GM23338 (cell line): ENCODE results near the gene EXOC4. TPM values are rescaled to one million over a fixed set of nuclear protein-coding genes. Genes with fewer than 3 reads are reported as not detected.

Experiments
- ATAC-seq: fragments of 200-7000 bp; cut with Tn5 transposase; 3 replicates; pipeline ENCODE4 v1.9.1; 2020
- DNase-seq: peaks from one replicate; pipeline ENCODE4 v3.0.0-alpha.2; 2015; ENCODE audit warnings: low spot score
- H2AFZ ChIP-seq: fragments of 200-600 bp; sonication (generic); 2 replicates; pipeline ENCODE4 v1.8.0; 2016; ENCODE audit warnings: antibody characterized with exemption, mild to moderate bottlenecking, moderate library complexity
- H3F3A ChIP-seq: fragments of 200-600 bp; sonication (generic); replicated peaks from 2 replicates; pipeline ENCODE4 v1.8.0; 2017; ENCODE audit warnings: antibody characterized with exemption, mixed run types, low read depth
- H3K27ac ChIP-seq: fragments of 200-600 bp; sonication (generic); 2 replicates; pipeline ENCODE4 v1.6.1; 2016; ENCODE audit warnings: low read depth
- H3K27me3 ChIP-seq: fragments of 200-600 bp; sonication (generic); 2 replicates; pipeline ENCODE4 v1.8.0; 2016; ENCODE audit warnings: mild to moderate bottlenecking, mixed run types, moderate library complexity; ENCODE audit not compliant: insufficient read depth
- H3K36me3 ChIP-seq: fragments of 200-600 bp; sonication (generic); 2 replicates; pipeline ENCODE4 v1.8.0; 2016; ENCODE audit warnings: mild to moderate bottlenecking; ENCODE audit not compliant: insufficient read depth
- H3K4me1 ChIP-seq: fragments of 200-600 bp; sonication (generic); 2 replicates; pipeline ENCODE4 v1.8.0; 2016; ENCODE audit warnings: mild to moderate bottlenecking, moderate library complexity; ENCODE audit not compliant: insufficient read depth
- H3K4me2 ChIP-seq: fragments of 200-600 bp; sonication (generic); 2 replicates; pipeline ENCODE4 v1.7.1; 2017; ENCODE audit warnings: mixed run types
- H3K4me3 ChIP-seq: fragments of 200-600 bp; sonication (generic); 2 replicates; pipeline ENCODE4 v1.6.1; 2016; ENCODE audit warnings: mixed run types
- H3K79me2 ChIP-seq: fragments of 200-600 bp; sonication (generic); replicated peaks from 2 replicates; pipeline ENCODE4 v1.8.0; 2017; ENCODE audit warnings: mild to moderate bottlenecking; ENCODE audit not compliant: insufficient read depth
- H3K9me2 ChIP-seq: fragments of 200-600 bp; sonication (generic); 2 replicates; pipeline ENCODE4 v1.8.0; 2017; ENCODE audit not compliant: insufficient read depth
- H4K20me1 ChIP-seq: fragments of 200-600 bp; sonication (generic); replicated peaks from 2 replicates; pipeline ENCODE4 v1.8.0; 2017; ENCODE audit warnings: mild to moderate bottlenecking; ENCODE audit not compliant: insufficient read depth
- H3K27ac Mint-ChIP-seq: 2 replicates; pipeline ENCODE4 v1.8.0; 2020; ENCODE audit warnings: inconsistent platforms, mild to moderate bottlenecking, moderate library complexity, mixed read lengths
- H3K27me3 Mint-ChIP-seq: 3 replicates; pipeline ENCODE4 v1.8.0; 2022; ENCODE audit warnings: low read depth, mild to moderate bottlenecking, moderate library complexity, mixed read lengths, inconsistent platforms; ENCODE audit not compliant: insufficient read depth, poor library complexity
- H3K36me3 Mint-ChIP-seq: 3 replicates; pipeline ENCODE4 v1.8.0; 2021; ENCODE audit warnings: low read depth, mild to moderate bottlenecking, inconsistent platforms, moderate library complexity, mixed read lengths
- H3K4me1 Mint-ChIP-seq: 3 replicates; pipeline ENCODE4 v1.8.0; 2020; ENCODE audit warnings: mild to moderate bottlenecking, inconsistent platforms, mixed read lengths
- H3K4me3 Mint-ChIP-seq: 3 replicates; pipeline ENCODE4 v1.8.0; 2021; ENCODE audit warnings: moderate library complexity, mild to moderate bottlenecking, inconsistent platforms, mixed read lengths
- H3K9me3 Mint-ChIP-seq: 3 replicates; pipeline ENCODE4 v1.8.0; 2020; ENCODE audit warnings: moderate library complexity, mild to moderate bottlenecking, inconsistent platforms, mixed read lengths
- CREB1 ChIP-seq: fragments of 250-450 bp; sonication (Bioruptor Pico); IDR thresholded peaks from 2 replicates; pipeline ENCODE4 v1.5.0; 2020; ENCODE audit warnings: low read depth, mild to moderate bottlenecking, moderate library complexity
- EZH2 ChIP-seq: fragments of 200-600 bp; sonication (generic); IDR thresholded peaks from one replicate; pipeline ENCODE4 v1.8.0; 2017; ENCODE audit warnings: antibody characterized with exemption, mild to moderate bottlenecking, low read depth; ENCODE audit not compliant: unreplicated experiment
- EZH2phosphoT487 ChIP-seq: fragments of 200-600 bp; sonication (generic); IDR thresholded peaks from one replicate; pipeline ENCODE4 v1.8.1; 2018; ENCODE audit warnings: antibody characterized with exemption; ENCODE audit not compliant: unreplicated experiment
- JUNB ChIP-seq: IDR thresholded peaks from one replicate; pipeline ENCODE4 v1.6.1; 2016; ENCODE audit warnings: antibody characterized with exemption; ENCODE audit not compliant: unreplicated experiment
- NANOG ChIP-seq: IDR thresholded peaks from 2 replicates; pipeline ENCODE4 v1.6.1; 2016; ENCODE audit warnings: antibody characterized with exemption, borderline replicate concordance
- POLR2AphosphoS5 ChIP-seq: IDR thresholded peaks from 2 replicates; pipeline ENCODE4 v1.6.1; 2016; ENCODE audit warnings: antibody characterized with exemption, low read depth
- REST ChIP-seq: IDR thresholded peaks from one replicate; pipeline ENCODE4 v1.6.1; 2018; ENCODE audit warnings: antibody characterized with exemption; ENCODE audit not compliant: unreplicated experiment
- STAT1 ChIP-seq: IDR thresholded peaks from one replicate; pipeline ENCODE4 v1.6.1; 2016; ENCODE audit warnings: antibody characterized with exemption; ENCODE audit not compliant: unreplicated experiment
- ZNF114 ChIP-seq: fragments of 250-450 bp; sonication (Bioruptor Pico); IDR thresholded peaks from 2 replicates; pipeline ENCODE4 v1.5.0; 2020; ENCODE audit warnings: mild to moderate bottlenecking, moderate library complexity
- ZNF331 ChIP-seq: fragments of 250-450 bp; sonication (Bioruptor Pico); IDR thresholded peaks from 2 replicates; pipeline ENCODE4 v1.5.0; 2020; ENCODE audit warnings: low read depth, mild to moderate bottlenecking, moderate library complexity
- ZNF462 ChIP-seq: fragments of 250-450 bp; sonication (Bioruptor Pico); IDR thresholded peaks from 2 replicates; pipeline ENCODE4 v1.5.0; 2020; ENCODE audit warnings: mild to moderate bottlenecking, moderate library complexity
- polyA plus RNA-seq: library from polyadenylated mRNA; unstranded; fragments of >200 nt; fragmentation: Nextera tagmentation; extraction: Ambion mirVana; gene quantifications from 2 replicates; pipeline ENCODE4 v1.2.1, GENCODE V29; 2016
- total RNA-seq: library from RNA; depleted of rRNA; stranded (reverse); fragments of >200 nt; shearing (Covaris generic); gene quantifications from 2 replicates; pipeline ENCODE4 v1.2.3, GENCODE V29; 2014
- TF ChIP-seq, protein P1 (sequence below): IDR thresholded peaks from 2 replicates; pipeline ENCODE4 v1.6.1; 2016; ENCODE audit warnings: antibody characterized with exemption
- TF ChIP-seq, protein P2 (sequence below), 2 experiments: fragments of 200-600 bp in 1 of 2; sonication (generic) in 1 of 2; conservative IDR thresholded peaks; 2 replicates each; pipeline versions ENCODE4 v1.5.1 to v1.6.1; 2016 to 2017; ENCODE audit warnings: antibody characterized with exemption in 2 of 2, low read depth in 2 of 2, mild to moderate bottlenecking in 2 of 2, moderate library complexity in 1 of 2

The EXOC4 gene
- total and polyA plus RNA-seq, 2 experiments from 2014 or later: 37.5 to 52.7 TPM

DNA sequence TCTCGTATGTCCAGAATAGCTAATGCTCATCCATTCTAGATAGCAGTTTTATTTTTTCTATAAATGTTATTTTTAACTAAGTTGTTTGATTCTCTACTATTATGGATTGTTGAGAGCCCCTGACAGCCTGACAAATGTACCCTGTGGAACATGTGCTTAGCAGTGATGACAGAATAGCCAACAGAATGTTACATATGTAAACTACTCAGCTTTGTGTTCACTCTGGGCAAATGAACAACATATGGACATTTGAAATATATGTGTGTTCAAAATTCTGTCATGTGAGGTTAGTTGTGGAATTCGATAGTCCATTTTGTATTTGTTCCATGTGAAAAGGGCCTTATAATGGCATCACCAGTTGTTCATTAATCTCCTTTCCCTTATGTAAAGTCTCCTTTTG is 199.7 kb downstream of the EXOC4 start:
- DNase-seq: no peak
- Histone ChIP-seq H3F3A (no peaks in the 10 kb centered on the region), H4K20me1 (no peaks in the 10 kb centered on the region), H3K36me3 (no peaks in the 10 kb centered on the region), H2AFZ (no peak overlapping the region), H3K27me3 (no peaks in the 10 kb centered on the region), H3K79me2 (no peaks in the 10 kb centered on the region), H3K4me3 (no peak overlapping the region), H3K27ac (no peak overlapping the region), H3K9me2 (no peaks in the 10 kb centered on the region), H3K4me2 (no peak overlapping the region), H3K4me1 (no peaks in the 10 kb centered on the region)
- H3K36me3 Mint-ChIP-seq: no peaks in the 10 kb centered on the region
- H3K27me3 Mint-ChIP-seq: no peaks in the 10 kb centered on the region
- no peaks in the 10 kb centered on the region for H3K9me3 Mint-ChIP-seq
- no peak for ATAC-seq
- no peak for TF ChIP-seq POLR2AphosphoS5
- TF ChIP-seq EZH2: no peak
- TF ChIP-seq CREB1 (CRISPR knock-in tag): no peak
- no peak for TF ChIP-seq STAT1
- TF ChIP-seq JUNB: no peak
- TF ChIP-seq, protein P1, sequence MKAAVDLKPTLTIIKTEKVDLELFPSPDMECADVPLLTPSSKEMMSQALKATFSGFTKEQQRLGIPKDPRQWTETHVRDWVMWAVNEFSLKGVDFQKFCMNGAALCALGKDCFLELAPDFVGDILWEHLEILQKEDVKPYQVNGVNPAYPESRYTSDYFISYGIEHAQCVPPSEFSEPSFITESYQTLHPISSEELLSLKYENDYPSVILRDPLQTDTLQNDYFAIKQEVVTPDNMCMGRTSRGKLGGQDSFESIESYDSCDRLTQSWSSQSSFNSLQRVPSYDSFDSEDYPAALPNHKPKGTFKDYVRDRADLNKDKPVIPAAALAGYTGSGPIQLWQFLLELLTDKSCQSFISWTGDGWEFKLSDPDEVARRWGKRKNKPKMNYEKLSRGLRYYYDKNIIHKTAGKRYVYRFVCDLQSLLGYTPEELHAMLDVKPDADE: no peak
- no peak for TF ChIP-seq REST
- TF ChIP-seq, protein P2, sequence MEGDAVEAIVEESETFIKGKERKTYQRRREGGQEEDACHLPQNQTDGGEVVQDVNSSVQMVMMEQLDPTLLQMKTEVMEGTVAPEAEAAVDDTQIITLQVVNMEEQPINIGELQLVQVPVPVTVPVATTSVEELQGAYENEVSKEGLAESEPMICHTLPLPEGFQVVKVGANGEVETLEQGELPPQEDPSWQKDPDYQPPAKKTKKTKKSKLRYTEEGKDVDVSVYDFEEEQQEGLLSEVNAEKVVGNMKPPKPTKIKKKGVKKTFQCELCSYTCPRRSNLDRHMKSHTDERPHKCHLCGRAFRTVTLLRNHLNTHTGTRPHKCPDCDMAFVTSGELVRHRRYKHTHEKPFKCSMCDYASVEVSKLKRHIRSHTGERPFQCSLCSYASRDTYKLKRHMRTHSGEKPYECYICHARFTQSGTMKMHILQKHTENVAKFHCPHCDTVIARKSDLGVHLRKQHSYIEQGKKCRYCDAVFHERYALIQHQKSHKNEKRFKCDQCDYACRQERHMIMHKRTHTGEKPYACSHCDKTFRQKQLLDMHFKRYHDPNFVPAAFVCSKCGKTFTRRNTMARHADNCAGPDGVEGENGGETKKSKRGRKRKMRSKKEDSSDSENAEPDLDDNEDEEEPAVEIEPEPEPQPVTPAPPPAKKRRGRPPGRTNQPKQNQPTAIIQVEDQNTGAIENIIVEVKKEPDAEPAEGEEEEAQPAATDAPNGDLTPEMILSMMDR (conservative IDR thresholded peaks at IDR 0.05; ENCODE audit: low read depth in 2 of 2): no peak
- no peak for TF ChIP-seq ZNF331 (CRISPR knock-in tag)
- no peak for TF ChIP-seq ZNF462 (CRISPR knock-in tag)
- no peak for TF ChIP-seq EZH2phosphoT487
- TF ChIP-seq ZNF114 (CRISPR knock-in tag): no peak
- TF ChIP-seq NANOG: no peak
- H3K4me3 Mint-ChIP-seq: no peak overlapping the region
- no peak overlapping the region for H3K27ac Mint-ChIP-seq
- peaks cover 6% of the 10 kb centered on the region; the same call in 2 of the 3 replicates for H3K4me1 Mint-ChIP-seq
